HEK293T (cell line): ENCODE results near the gene RPS17.

Experiments
- ARNT ChIP-seq: fragments of 450-650 bp; IDR thresholded peaks from 2 replicates; pipeline ENCODE4 v1.6.1; 2017; ENCODE audit warnings: mild to moderate bottlenecking
- BHLHE40 ChIP-seq: fragments of 450-650 bp; IDR thresholded peaks from 2 replicates; pipeline ENCODE4 v1.6.1; 2016; ENCODE audit warnings: mild to moderate bottlenecking, moderate library complexity, borderline replicate concordance
- CTBP1 ChIP-seq: fragments of 450-650 bp; IDR thresholded peaks from 2 replicates; pipeline ENCODE4 v1.6.1; 2016; ENCODE audit warnings: borderline replicate concordance
- ELF4 ChIP-seq: fragments of 450-650 bp; IDR thresholded peaks from 2 replicates; pipeline ENCODE4 v1.6.1; 2017; ENCODE audit warnings: antibody characterized with exemption
- FOXA1 ChIP-seq: fragments of 450-650 bp; IDR thresholded peaks from 2 replicates; pipeline ENCODE4 v1.6.1; 2016; ENCODE audit warnings: mild to moderate bottlenecking
- FOXK2 ChIP-seq: fragments of 450-650 bp; IDR thresholded peaks from 2 replicates; pipeline ENCODE4 v1.6.1; 2016; ENCODE audit warnings: mild to moderate bottlenecking
- FOXM1 ChIP-seq: fragments of 450-650 bp; IDR thresholded peaks from 2 replicates; pipeline ENCODE4 v1.6.1; 2017; ENCODE audit warnings: mild to moderate bottlenecking, borderline replicate concordance
- L3MBTL2 ChIP-seq: fragments of 450-650 bp; conservative IDR thresholded peaks from 2 replicates; pipeline ENCODE4 v1.6.1; 2016; ENCODE audit warnings: mild to moderate bottlenecking
- NFRKB ChIP-seq: fragments of 450-650 bp; IDR thresholded peaks from 2 replicates; pipeline ENCODE4 v1.6.1; 2016; ENCODE audit warnings: mild to moderate bottlenecking, moderate library complexity
- PKNOX1 ChIP-seq: fragments of 450-650 bp; IDR thresholded peaks from 2 replicates; pipeline ENCODE4 v1.6.1; 2016
- SP1 ChIP-seq: fragments of 450-650 bp; IDR thresholded peaks from 2 replicates; pipeline ENCODE4 v1.6.1; 2017
- SUZ12 ChIP-seq: fragments of 450-650 bp; IDR thresholded peaks from 2 replicates; pipeline ENCODE4 v1.6.1; 2016; ENCODE audit warnings: mild to moderate bottlenecking
- TARDBP ChIP-seq: fragments of 450-650 bp; IDR thresholded peaks from 2 replicates; pipeline ENCODE4 v1.6.1; 2016
- ZNF384 ChIP-seq: fragments of 450-650 bp; IDR thresholded peaks from 2 replicates; pipeline ENCODE4 v1.6.1; 2016

- TF ChIP-seq L3MBTL2: no peak
- no peak for TF ChIP-seq FOXM1
- TF ChIP-seq ELF4: no peak
- no peak for TF ChIP-seq BHLHE40
- no peak for TF ChIP-seq PKNOX1
- no peak for TF ChIP-seq TARDBP
- TF ChIP-seq NFRKB: no peak
- no peak for TF ChIP-seq ARNT
- no peak for TF ChIP-seq FOXA1
- TF ChIP-seq ZNF384: no peak
- no peak for TF ChIP-seq SUZ12
- no peak for TF ChIP-seq FOXK2
- TF ChIP-seq SP1: no peak
- TF ChIP-seq CTBP1: no peak
These were observed 40.5 kb upstream of the RPS17 start for GRCh38 chr15:82580713-82581112.
